MM.1S (cell line): ENCODE measurements around the gene MAGEA8.

Experiments used
- EZH2 ChIP-seq: fragments of 300-600 bp; sonication (generic); optimal IDR thresholded peaks from 2 replicates; pipeline ENCODE3; 2017; ENCODE audit warnings: low read depth, mild to moderate bottlenecking, antibody characterized with exemption, low read length, mixed read lengths
- TF ChIP-seq, protein P1 (sequence below): fragments of 300-600 bp; sonication (generic); IDR thresholded peaks from 2 replicates; pipeline ENCODE4 v1.5.1; 2016; ENCODE audit warnings: antibody characterized with exemption, low read length, mixed read lengths

- no peak for TF ChIP-seq EZH2
- TF ChIP-seq, protein P1, sequence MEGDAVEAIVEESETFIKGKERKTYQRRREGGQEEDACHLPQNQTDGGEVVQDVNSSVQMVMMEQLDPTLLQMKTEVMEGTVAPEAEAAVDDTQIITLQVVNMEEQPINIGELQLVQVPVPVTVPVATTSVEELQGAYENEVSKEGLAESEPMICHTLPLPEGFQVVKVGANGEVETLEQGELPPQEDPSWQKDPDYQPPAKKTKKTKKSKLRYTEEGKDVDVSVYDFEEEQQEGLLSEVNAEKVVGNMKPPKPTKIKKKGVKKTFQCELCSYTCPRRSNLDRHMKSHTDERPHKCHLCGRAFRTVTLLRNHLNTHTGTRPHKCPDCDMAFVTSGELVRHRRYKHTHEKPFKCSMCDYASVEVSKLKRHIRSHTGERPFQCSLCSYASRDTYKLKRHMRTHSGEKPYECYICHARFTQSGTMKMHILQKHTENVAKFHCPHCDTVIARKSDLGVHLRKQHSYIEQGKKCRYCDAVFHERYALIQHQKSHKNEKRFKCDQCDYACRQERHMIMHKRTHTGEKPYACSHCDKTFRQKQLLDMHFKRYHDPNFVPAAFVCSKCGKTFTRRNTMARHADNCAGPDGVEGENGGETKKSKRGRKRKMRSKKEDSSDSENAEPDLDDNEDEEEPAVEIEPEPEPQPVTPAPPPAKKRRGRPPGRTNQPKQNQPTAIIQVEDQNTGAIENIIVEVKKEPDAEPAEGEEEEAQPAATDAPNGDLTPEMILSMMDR = no peak
Measured at GRCh38 chrX:149908727-149909126, 27.7 kb downstream of the MAGEA8 start.
